Left ventricle myocardium superior (tissue), 1 donor: ENCODE measurements around the gene CUEDC1. TPM values are rescaled to one million over a fixed set of nuclear protein-coding genes. Genes with fewer than 3 reads are reported as not detected.

ENCODE experiments used
- ATAC-seq: fragments of 200-7000 bp; cut with Tn5 transposase; one replicate; pipeline ENCODE4 v1.9.1; 2020; ENCODE audit warnings: mild to moderate bottlenecking, moderate library complexity
- DNase-seq: peaks from one replicate; pipeline ENCODE4 v3.0.0-alpha.2; 2020
- intact Hi-C: fragments of 100-400 bp; cut with micrococcal nuclease; formaldehyde crosslinking; loops from one replicate; pipeline ENCODE4 v1.11.0; 2022
- total RNA-seq: library from RNA; stranded (reverse); fragmentation: NEBNext Ultra II Directional; extraction: Animal tissue kit (Norgen Biotek cat#: 25700); gene quantifications from one replicate; pipeline ENCODE4 v1.2.1, GENCODE V29; 2021
- donor health status: DM: no; HTN: yes; CAD: no; lungs with severe emphysema.

CUEDC1 gene
- total RNA-seq, 1 donor from 2014 or later, result 55.0 TPM

- ATAC-seq (peak; percentile 64), DNase-seq (peak; percentile 93)
- intact Hi-C loops, result loop anchor here (10.0 kb wide), 2 partner anchors 65 to 105 kb away; partner anchors contain the start of gene CUEDC1
Observed at GRCh38 chr17:57889892-57890856, 65.0 kb downstream of the CUEDC1 start.

DNA sequence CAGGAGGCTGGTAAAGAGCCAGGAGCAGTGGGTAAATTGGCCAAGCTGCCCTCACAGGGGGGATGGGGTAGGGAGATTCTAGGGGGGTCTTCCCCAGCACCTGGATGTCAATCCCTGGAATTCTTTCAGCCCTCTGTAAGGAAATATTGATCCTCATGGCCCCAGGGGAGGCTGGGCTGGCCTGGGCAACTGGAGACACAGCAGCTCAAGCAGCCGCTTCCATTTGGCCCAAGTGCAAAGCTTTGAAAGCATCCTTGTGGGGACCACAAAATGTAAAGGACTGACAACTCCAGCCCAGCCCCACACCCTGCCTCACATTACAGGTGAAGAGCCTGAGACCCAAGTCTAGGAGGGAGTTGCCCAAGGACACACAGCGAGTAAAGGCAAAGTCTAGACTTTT is 66.0 kb downstream of the CUEDC1 start:
- intact Hi-C loops, result no loop called here
- ATAC-seq (no peak), DNase-seq (no peak)

DNA sequence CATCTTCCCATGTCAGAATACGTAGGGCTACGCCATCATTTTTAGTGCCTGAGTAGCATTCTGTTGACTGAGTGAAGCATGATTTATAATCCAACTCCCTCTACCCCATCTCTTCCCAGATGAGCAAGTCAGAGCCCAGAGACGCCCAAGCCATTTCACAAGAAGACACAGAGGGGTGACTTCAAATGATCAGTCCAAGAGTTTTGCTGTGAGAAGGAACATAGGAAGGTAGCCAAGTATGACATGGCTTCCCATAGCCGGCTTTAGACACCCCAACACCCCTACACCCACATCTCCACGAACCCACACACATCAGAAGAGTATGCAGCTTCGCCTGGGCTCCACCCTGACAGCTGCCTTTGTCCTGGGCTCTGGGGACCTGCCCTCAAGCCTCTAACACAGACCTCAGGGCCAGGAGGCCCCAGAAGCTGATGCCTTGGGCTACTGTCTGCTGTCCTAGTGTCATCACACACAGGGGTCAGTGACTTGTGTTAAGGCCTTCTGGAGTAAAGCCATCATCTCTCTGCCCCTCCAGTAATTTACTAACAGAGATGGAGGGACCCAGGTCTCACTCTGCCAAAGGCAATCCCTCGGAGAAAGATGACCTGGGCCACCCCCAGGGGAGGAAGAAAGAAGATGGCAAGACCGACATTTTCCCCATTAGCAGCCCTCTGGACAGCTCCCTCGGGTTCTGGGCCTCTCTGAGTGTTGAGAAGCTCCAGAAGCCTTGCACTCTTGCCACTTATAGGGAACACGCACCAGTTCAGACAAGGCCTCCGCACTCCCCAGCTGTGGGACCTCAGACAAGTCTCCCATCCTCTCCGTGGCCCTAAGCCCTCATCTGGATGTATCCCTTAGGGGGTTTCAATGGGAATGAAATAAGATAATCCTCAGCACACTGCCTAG is 66.6 kb downstream of the CUEDC1 start:
- ATAC-seq, result no peak
- no peak for DNase-seq
- intact Hi-C loops, result no loop called here

- DNase-seq (no peak), ATAC-seq (no peak)
- intact Hi-C loops, result no loop called here
Observed at GRCh38 chr17:57887161-57887560, 68.1 kb downstream of the CUEDC1 start.

- DNase-seq (no peak), ATAC-seq (no peak)
- intact Hi-C loops, result no loop called here
Observed at GRCh38 chr17:57886020-57886419, 69.2 kb downstream of the CUEDC1 start.

DNA sequence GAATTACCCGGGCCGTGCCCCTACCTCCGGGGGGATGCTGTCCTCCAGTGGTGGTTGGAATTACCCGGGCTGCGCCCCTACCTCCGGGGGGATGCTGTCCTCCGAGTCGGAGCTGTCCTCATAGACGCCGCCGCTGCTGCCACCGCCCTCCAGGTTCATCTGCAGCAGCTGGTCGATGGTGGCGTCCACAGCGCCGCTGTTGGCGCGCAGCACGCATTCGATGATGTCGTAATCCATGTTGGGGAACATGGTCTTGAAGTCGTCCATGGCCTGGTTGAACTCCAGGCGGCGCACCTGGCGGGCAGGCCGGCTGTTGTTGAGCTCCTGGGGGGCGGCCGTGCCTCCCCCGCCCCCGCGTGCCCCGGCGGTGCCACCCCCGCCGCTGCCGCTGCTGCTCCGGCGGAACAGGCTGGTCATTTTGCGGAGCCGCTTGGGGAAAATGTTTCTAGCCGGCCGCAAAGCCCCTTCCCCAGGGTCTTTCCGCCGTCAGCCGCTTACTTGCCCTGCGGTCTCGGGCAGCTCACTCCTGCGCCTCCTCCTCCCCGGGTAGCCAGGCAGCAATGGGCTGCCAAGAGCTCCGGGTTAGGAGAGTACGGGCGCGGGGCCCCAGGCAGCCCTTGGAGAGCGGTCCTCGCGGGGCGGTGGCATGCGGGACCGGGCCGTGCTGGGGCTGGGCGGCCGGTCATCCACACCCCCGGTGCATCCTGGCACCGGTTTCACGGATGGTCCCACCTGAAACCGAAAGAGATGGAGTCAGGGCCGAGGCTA is 69.9 kb downstream of the CUEDC1 start:
- DNase-seq, result no peak
- intact Hi-C loops, result no loop called here
- ATAC-seq, result no peak

DNA sequence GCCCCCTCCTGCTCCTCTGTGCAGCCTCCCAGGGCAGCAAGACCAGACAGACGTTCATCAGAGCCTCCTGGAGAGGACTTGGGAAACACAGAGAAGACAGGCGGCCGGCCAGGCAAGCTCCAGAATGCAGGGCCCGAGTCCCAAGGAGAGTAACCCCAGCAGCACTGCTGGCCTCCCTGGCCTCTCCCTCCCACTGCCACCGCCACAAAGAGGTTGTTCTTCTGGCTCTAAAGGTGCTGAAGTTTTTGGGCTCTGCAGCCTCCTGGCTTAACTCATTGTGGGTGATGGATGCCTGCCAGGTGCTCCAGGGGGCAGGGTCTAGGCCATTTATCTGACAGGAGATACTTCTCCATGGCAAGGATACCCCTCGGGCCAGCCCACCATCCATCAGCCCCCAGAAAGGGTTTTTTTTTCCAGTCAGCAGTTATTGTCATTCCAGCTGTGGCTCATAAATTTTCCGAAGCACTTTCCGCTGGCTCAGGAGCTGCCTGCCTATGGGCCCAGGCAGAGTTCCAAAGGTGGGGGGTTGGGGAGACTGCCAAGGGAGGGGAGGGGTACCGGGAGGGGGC is 73.3 kb downstream of the CUEDC1 start:
- DNase-seq (peak; percentile 63), ATAC-seq (peak; percentile 50)
- intact Hi-C loops, result no loop called here

- peak; percentile 22 for ATAC-seq
- intact Hi-C loops, result no loop called here
- no peak for DNase-seq
Observed at GRCh38 chr17:57881143-57881542, 74.1 kb downstream of the CUEDC1 start.

GRCh38 chr17:57880086-57880456 is 75.1 kb downstream of the CUEDC1 start:
- intact Hi-C loops, result no loop called here
- ATAC-seq (no peak), DNase-seq (no peak)

DNA sequence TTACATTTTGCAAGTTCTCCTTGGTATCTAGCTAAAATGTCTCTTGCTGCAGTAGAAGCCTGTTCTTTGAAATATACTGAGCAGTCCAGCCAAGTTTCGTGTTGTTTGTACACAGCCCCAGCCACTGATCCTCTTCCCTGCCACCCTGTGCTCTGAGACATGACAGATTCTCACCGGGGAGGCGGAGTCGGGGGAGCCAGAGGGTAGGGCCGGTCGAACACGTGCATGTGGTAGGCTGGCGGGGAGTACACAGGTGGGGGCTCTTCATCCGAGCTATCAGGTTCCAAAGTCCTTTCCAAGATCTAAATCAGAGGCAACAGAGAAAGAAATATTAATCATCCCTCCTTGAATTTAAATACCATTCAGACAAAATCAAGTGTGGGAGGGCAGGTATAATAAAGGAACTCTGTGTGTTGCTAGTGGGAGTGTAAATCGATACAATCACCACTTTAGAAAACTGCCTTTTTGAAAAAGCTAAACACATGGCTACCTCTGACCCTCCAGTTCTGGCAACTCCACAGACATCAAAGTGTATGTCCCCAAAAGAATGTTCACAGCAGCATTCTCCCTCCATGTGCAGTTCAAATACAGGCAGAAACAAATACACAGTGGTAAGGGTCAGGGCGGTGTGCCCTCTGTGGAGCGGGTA is 75.7 kb downstream of the CUEDC1 start:
- DNase-seq (no peak), ATAC-seq (no peak)

GRCh38 chr17:57877803-57878377 is 77.3 kb downstream of the CUEDC1 start:
- intact Hi-C loops, result no loop called here
- ATAC-seq, result no peak
- DNase-seq, result no peak

More for the DNA sequence above, 75.7 kb downstream of the CUEDC1 start:
- intact Hi-C loops, result no loop called here

DNA sequence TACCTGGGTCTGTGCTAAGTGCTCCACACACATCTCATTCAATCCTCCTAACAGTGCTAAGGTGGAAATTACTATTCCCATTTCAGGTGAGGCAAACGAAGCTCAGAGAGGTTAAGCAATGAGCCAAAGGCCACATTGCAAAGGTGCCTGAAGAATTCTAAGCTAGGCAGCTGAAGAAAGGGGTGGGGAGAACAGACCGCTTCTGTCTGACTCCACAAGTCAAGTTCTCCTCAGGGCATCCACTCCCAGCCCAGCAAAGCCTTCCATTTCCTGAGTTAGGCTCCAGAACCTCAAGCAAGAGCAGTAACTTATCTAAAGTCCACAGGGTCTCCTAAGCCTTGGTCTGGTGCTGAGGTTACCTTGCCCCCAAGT is 78.4 kb downstream of the CUEDC1 start:
- intact Hi-C loops, result no loop called here
- no peak for ATAC-seq
- no peak for DNase-seq

DNA sequence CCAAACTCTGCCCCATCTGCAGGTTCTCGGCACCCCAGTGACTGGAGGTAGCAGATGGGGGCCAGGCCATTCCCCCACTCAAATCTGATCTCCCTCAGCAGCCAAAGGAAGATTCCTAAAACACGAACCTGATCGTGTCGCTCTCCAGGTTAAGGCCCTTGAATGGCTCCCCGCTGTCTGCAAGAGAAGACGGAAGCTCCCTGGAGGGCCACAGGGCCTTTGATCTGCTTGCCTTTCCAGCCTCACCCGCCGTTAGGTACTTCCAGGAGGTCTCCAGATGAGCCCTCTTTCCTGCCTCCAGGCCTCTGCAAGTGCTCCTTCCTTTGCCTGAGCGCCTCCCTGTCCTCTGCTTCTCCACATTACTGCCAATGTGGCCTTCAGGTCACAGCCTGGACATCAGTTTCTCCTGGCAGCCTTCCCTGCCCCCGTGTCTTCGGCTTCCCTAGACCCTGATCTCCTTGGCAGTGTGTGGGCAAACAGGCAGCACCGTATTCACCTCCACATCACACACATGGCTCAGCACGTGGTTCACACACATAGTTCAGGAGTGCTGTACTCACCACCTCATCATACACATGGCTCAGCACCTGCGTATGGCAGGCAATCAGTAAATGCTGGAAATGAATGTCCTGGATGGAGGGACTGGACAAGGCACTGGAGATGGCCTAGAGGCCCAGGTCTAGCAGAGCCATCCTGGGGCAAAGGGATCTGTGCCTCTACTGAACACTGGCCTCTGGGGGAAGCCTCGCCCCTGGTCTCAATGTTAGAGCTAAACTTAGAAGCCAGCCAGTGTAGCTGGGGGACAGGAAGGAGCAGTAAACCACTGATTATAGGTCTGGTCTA is 79.0 kb downstream of the CUEDC1 start:
- no peak for DNase-seq
- no peak for ATAC-seq
- intact Hi-C loops, result no loop called here

GRCh38 chr17:57875290-57876022 is 79.8 kb downstream of the CUEDC1 start:
- peak; percentile 87 for DNase-seq
- ATAC-seq, result peak; percentile 88

GRCh38 chr17:57874434-57875289 is 80.5 kb downstream of the CUEDC1 start:
- ATAC-seq (peak; percentile 70), DNase-seq (peak; percentile 82)
- intact Hi-C loops, result no loop called here

More at GRCh38 chr17:57875290-57876022, 79.8 kb downstream of the CUEDC1 start:
- intact Hi-C loops, result no loop called here

DNA sequence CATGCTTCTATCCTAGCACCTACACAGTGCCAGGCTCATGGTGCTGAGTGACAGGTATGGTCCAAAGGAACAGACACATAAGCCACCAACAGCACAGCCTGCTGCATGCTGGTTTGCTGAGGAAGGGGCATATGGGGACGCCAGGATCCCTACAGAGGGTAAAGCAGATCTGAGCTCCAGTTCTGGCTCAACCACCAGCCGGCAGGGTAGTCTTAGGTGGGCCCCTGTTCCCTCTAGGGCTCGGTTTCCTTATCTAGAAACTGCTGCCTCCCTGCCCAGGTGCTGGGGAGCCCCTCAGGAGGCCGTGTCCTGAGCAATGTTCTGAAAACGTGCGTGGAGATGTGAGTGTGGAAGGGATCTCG is 81.2 kb downstream of the CUEDC1 start:
- ATAC-seq, result no peak
- intact Hi-C loops, result no loop called here
- DNase-seq, result peak; percentile 16
